GM19351 (cell line): ENCODE results near the gene TUBB1.
"Not testable (repeated sequence)": the region's sequence is repeated elsewhere in the genome, so short reads cannot be mapped to it uniquely, and the experiment has no call there.

ENCODE experiments used
- ATAC-seq: cut with Tn5 transposase; IDR thresholded peaks from one replicate; pipeline ENCODE4 v1.9.1; 2021; ENCODE audit warnings: mild to moderate bottlenecking, moderate library complexity; ENCODE audit not compliant: unreplicated experiment

The TUBB1 gene

GRCh38 chr20:59019217-59019616, at the start of gene TUBB1:
TSS of gene TUBB1 (plus strand) at chr20:59019429. CDS start at chr20:59019523, 94 bp downstream.
- no peak for ATAC-seq

DNA sequence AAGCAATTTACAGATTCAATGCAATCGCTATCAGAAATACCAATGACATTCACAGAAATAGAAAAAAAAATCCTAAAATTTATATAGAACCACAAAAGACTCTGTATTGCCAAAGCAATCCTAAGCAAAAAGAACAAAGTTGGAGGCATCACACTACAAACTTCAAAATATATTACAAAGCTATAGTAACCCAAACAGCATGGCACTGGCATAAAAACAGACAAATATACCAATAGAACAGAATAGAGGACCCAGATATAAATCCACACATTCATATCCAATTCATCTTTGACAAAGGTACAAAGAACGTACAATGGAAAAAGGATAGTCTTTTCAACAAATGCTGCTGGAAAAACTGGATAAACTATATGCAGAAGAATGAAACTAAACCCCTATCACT, 49.8 kb upstream of the TUBB1 start:
- no peak for ATAC-seq

DNA sequence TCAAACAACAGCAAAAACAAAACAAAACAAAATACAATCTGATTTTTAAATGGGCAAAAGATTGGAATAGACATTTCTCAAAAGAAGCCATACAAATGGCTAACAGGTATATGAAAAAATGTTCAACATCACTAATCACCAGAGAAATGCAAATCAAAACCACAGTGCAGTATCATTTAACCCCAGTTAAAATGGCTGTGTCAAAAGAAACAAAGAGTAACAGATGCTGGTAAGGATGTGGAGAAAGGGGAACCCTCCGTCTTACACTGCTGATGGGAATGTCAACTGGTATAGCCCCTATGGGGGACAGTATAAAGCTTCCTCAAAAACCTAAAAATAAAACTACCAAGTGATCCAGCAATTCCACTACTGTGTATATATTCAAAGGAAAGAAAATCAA, 49.1 kb upstream of the TUBB1 start:
- ATAC-seq, result no peak

GRCh38 chr20:58971429-58971828, 47.8 kb upstream of the TUBB1 start:
- no peak for ATAC-seq

DNA sequence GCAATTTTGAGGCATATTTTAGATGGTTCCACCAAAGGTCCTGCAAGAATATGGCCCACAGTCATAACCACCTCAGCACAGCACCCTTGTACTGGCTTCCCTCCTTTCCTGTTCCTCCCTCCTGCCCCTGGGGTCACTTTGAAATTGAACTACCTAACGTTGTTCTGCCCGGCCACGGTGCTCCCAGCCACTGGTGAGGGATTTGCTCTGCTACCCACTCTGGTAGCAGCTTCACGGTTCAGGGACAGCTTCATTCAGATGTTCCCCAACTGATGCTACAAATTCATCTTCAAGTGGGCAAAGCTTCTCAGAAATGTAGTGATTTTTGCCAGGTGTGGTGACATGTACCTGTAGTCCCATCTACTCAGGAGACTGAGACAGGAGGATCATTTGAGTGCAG, 46.0 kb upstream of the TUBB1 start:
- no peak for ATAC-seq

DNA sequence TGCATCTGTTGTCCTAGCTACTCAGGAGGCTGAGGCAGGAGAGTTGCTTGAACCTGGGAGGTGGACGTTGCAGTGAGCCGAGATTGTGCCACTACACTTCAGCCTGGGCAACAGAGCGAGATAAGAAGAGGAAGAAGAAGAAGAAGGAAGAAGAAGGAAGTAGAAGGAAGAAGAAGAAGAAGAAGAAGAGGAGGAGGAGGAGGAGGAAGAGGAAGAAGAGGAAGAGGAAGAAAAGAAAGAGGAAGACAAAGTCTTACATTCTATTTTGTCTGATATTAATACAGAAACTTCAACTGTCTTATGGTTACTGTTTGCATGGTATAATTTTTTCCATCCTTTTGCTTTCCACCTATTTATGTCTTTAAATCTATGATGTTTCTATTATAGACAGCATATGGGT, 45.4 kb upstream of the TUBB1 start:
- no peak for ATAC-seq

GRCh38 chr20:58975353-58975752, 43.9 kb upstream of the TUBB1 start:
- ATAC-seq, result no peak

DNA sequence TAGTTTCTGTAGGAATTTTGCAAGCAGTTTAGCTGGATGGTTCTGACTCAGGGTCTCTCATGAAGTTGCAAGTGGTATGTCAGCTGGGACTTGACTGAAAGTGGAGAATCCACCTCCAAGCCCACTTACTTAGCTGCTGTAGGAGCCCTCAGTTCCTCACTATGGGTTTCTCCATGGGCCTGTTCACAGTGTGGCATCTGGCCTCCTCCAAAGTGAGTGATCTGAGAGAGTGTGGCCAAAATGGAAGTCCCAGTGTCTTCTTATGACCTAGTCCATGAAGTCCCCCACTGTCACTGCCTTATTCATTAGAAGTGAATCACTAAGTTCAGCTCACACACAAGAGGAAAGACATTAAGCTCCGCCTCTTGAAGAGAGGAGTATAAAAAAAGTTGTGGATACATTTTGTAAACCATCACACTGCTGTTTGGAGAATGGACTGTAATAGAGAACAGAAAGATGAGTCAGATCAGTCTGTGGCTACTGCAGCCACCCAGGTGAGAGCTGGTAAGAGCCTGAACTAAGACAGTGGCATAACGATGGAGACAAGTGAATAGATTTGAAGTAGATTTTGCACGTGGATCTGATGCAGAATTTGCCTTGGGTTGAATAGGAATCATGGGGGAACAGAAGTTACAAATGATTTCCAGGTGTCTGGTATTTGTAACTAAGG, 43.0 kb upstream of the TUBB1 start:
- ATAC-seq, result no peak

- ATAC-seq, result no peak
Measured at GRCh38 chr20:58978351-58979190, 40.7 kb upstream of the TUBB1 start.

GRCh38 chr20:58980711-58981627, 38.3 kb upstream of the TUBB1 start, which contains the start of gene NELFCD:
TSS of gene NELFCD (plus strand) at chr20:58981256. CDS start at chr20:58981310, 54 bp downstream.
- peak; percentile 71 for ATAC-seq

DNA sequence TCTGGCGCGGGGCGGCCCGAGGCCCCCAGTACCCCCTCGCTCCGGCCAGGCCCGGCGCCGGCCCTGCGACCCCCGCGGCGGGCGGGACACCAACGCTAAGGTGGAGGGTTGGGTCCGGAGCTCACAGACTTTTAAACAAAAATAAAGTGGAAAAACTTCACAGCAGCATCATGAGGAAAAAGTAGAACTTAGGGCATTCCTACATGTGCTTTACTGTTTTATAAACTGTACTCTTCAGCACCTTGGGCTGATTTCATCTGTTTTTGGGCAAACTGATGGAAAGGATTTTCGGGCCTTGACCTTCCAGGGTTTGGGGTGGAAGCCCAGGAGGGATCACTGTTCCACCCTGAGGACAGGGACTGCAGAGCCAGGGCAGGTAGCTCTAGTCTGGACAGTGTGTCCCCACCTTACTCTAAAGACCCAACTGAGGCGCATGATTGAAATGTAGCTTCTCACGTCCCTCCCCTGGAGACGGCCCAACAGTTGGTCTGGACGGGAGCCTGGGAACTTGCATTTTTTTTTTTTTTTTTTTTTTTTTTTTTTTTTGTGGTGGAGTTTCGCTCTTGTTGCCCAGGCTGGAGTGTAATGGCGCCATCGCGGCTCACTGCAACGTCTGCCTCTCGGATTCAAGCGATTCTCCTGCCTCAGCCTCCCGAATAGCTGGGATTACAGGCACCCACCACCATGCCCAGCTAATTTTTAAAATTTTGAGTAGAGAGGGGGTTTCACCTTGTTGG, 37.4 kb upstream of the TUBB1 start:
- no peak for ATAC-seq

DNA sequence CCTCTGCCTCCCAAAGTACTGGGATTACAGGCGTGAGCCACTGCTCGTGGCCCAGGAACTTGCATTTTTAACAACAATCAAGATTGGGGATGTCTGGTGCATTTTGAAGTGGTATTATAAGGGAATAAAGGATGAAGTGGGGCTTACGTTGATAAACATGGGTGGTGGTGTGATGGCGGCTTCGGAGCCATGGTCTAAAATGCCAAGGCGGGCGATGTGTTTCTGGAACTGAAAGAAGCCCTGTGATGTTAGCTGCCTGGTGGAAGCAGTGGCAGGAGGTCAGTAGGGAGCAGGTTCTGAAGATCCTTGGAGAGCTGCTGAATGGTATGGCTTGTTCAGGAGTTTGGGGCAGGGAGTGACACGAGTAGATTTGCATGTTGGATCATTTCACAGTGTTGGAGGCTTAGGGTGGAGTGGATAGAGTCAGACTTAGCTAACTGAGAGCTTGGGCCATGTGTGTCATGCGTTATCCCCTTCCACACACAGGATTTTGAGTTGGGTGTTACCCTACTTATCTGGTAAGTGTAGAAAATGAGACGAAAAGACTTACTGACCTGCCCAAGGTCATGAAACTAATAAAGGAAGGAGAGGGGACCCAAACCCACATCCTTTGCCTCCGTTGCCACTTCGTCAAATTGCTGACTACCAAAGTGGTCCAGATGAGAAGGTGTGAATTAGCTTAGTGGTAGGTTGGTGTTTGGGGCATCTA, 36.7 kb upstream of the TUBB1 start:
- ATAC-seq, result no peak

- not testable (repeated sequence) for ATAC-seq
Measured at GRCh38 chr20:58983115-58983468, 36.1 kb upstream of the TUBB1 start.

DNA sequence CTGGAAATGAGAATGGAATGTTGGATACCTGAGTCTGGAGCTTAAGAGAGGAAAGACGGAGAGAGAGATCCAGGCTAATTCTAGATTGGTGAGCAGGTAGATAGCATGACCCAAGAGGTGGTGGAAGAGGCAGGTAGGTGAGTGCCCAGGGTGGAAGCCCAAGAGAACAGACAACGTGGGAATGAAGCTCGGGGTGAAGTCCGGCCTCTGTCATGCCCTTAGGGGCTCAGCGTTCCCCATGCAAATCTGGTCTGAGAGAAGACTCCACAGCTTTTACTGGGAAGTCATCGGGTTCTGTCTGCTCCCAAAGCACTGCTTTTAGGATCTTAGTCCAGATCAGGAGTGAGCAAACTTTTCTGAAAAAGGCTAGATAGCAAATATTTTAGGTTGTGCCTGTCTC, 34.5 kb upstream of the TUBB1 start:
- no peak for ATAC-seq

GRCh38 chr20:58985656-58986055, 33.6 kb upstream of the TUBB1 start:
- no peak for ATAC-seq

DNA sequence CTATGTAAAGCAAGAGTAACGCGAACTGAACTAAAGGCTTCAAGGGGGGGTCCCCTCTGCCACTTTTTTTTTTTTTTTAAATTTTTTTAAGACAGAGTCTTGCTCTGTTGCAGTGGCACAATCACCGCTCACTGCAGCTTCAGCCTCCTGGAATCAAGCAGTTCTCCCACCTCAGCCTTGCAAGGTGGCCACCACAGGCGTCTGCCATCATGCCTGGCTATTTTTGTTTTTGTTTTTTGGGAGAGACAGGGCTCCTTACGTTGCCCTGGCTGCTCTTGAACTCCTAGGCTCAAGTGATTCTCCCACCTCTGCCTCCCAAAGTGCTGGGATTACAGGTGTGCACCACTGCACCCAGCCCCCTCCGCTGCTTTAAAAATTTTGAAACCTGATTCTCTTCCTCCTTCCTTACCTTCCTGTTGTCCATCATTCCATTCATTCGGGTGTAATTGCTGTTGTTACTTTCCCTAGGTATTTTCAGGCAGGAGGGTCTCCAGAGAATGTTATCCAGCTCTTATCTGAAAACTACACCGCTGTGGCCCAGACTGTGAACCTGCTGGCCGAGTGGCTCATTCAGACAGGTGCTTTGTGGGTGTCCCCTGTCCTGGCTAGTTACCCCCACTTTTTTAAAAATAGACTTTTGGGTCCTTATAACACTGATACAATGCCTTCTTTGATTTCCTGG, 32.8 kb upstream of the TUBB1 start:
- ATAC-seq, result no peak

GRCh38 chr20:58986968-58987517, 32.2 kb upstream of the TUBB1 start:
- ATAC-seq, result no peak

- no peak for ATAC-seq
Measured at GRCh38 chr20:58987790-58988564, 31.3 kb upstream of the TUBB1 start.

DNA sequence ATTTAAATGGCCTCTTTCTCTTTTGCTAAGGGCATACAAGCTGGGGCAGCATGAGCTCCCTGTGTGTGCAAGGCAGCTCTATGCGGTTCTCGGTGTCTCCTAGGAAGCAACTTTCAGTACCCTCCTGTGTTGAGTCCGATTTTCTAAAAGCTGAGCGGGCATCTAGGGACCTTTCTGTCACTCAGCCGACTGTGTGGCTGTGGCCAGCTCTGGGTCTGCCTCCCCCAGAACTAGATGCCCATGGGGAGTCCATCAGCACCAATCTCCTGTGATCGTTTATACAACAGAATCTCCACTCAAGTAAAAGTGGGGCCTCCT, 30.7 kb upstream of the TUBB1 start:
- ATAC-seq, result no peak
